CD4-positive, alpha-beta T cell (primary cell): ENCODE data around the gene CXXC1. TPM values are rescaled to one million over a fixed set of nuclear protein-coding genes. Genes with fewer than 3 reads are reported as not detected.

ENCODE experiments used
- ATAC-seq: fragments of 200-7000 bp; cut with Tn5 transposase; one replicate; pipeline ENCODE4 v1.10.0; 2022; ENCODE audit warnings: mild to moderate bottlenecking; ENCODE audit not compliant: poor library complexity
- CTCF ChIA-PET: fragments of 350-600 bp; sonication (Branson Sonifier 250); formaldehyde crosslinking; loops from one replicate; lab custom pipeline; 2021; ENCODE audit warnings: antibody characterized with exemption, inconsistent platforms; lab: Charles Lee
- POLR2A ChIA-PET: fragments of 350-600 bp; sonication (Branson Sonifier 250); formaldehyde crosslinking; loops from one replicate; lab custom pipeline; 2021; ENCODE audit warnings: antibody characterized with exemption, inconsistent platforms; lab: Charles Lee
- DNase-seq, 14 experiments: peaks; one replicate each; pipeline ENCODE4 v3.0.0-alpha.2; 2013 to 2020; ENCODE audit warnings: mixed read lengths in 2 of 14
- H3K27ac ChIP-seq, 2 donors: one replicate each; pipeline versions ENCODE4 v1.5.1 to v1.7.0; 2013; ENCODE audit warnings: low read length in 2 of 2, low read depth in 1 of 2, mild to moderate bottlenecking in 1 of 2
- H3K27me3 ChIP-seq, 2 experiments: 1 replicate in 1 of 2; 2 replicates in 1 of 2; pipeline versions ENCODE4 v1.6.1 to v1.7.0; 2013; ENCODE audit warnings: low read length in 2 of 2, control low read depth in 1 of 2, mild to moderate bottlenecking in 1 of 2, moderate library complexity in 1 of 2; ENCODE audit not compliant: insufficient read depth in 2 of 2, control insufficient read depth in 1 of 2
- H3K36me3 ChIP-seq: one replicate; pipeline ENCODE4 v1.6.1; 2013; ENCODE audit warnings: low read length, control low read depth; ENCODE audit not compliant: insufficient read depth
- H3K4me1 ChIP-seq: one replicate; pipeline ENCODE4 v1.6.1; 2013; ENCODE audit warnings: low read length, control low read depth; ENCODE audit not compliant: insufficient read depth
- H3K4me3 ChIP-seq: one replicate; pipeline ENCODE4 v1.5.1; 2013; ENCODE audit warnings: mild to moderate bottlenecking, low read length, moderate library complexity
- H3K9me3 ChIP-seq, 2 experiments: 1 replicate in 1 of 2; 2 replicates in 1 of 2; pipeline versions ENCODE4 v1.6.1 to v1.7.0; 2013; ENCODE audit warnings: low read length in 2 of 2, mild to moderate bottlenecking in 2 of 2, control low read depth in 1 of 2, moderate library complexity in 1 of 2; ENCODE audit not compliant: control insufficient read depth in 1 of 2, insufficient read depth in 1 of 2
- H3K27ac Mint-ChIP-seq: one replicate; pipeline ENCODE4 v1.8.0; 2020; ENCODE audit warnings: mixed read lengths
- H3K27me3 Mint-ChIP-seq: one replicate; pipeline ENCODE4 v1.8.0; 2021; ENCODE audit warnings: mixed read lengths
- H3K36me3 Mint-ChIP-seq: one replicate; pipeline ENCODE4 v1.8.0; 2021; ENCODE audit warnings: low read depth, mixed read lengths
- H3K4me1 Mint-ChIP-seq: one replicate; pipeline ENCODE4 v1.8.0; 2021; ENCODE audit warnings: low read depth, mixed read lengths
- H3K4me3 Mint-ChIP-seq: one replicate; pipeline ENCODE4 v1.8.0; 2020; ENCODE audit warnings: mild to moderate bottlenecking, mixed read lengths
- H3K9me3 Mint-ChIP-seq: one replicate; pipeline ENCODE4 v1.8.0; 2020; ENCODE audit warnings: mixed read lengths
- CTCF ChIP-seq: fragments of 200-600 bp; IDR thresholded peaks from one replicate; pipeline ENCODE4 v1.8.0; 2022; ENCODE audit warnings: antibody characterized with exemption, mild to moderate bottlenecking
- intact Hi-C, 2 experiments: fragments of 100-400 bp; cut with DNase I in 1 of 2; cut with micrococcal nuclease in 1 of 2; formaldehyde crosslinking; loops; one replicate each; pipeline versions ENCODE4 v1.15.1 to v1.9.0; 2023 to 2025; cut with DNase I, micrococcal nuclease
- total RNA-seq, 174 experiments: library from RNA in 2 of 174; stranded (reverse) in 2 of 174; gene quantifications; one replicate each; pipeline ENCODE4 v1.2.3 and lab custom pipeline; 2021 to 2026

CXXC1 gene
- total RNA-seq, 2 experiments from 2014 or later: 120 to 128 TPM

- peak overlapping the region; percentile 72 to 93 for H3K27ac ChIP-seq
- ATAC-seq (no peak), DNase-seq (no peak)
- Mint-ChIP-seq H3K27me3 (no peaks in the 10 kb centered on the region), H3K4me3 (peak overlapping the region; percentile 96), H3K9me3 (no peaks in the 10 kb centered on the region), H3K36me3 (peaks cover 55% of the 10 kb centered on the region), H3K4me1 (peaks cover 27% of the 10 kb centered on the region), H3K27ac (peak overlapping the region; percentile 98)
- H3K9me3 ChIP-seq: peaks cover 0 to 5% of the 10 kb centered on the region in 2 experiments
- peaks cover 41% of the 10 kb centered on the region for H3K36me3 ChIP-seq
- POLR2A ChIA-PET: no interaction called here
- no peak for TF ChIP-seq CTCF
- intact Hi-C loops: loop anchor here (2.0 to 10.0 kb wide), 9 partner anchors 20 to 910 kb away; partner anchors contain the start of genes MEX3C (in 2 of the 2), ACAA2 (in 1 of the 2), C18orf32 (in 1 of the 2) and RPL17 (in 1 of the 2)
- CTCF ChIA-PET: no interaction called here
- H3K27me3 ChIP-seq: no peaks in the 10 kb centered on the region
- peak overlapping the region; percentile 85 for H3K4me3 ChIP-seq
- H3K4me1 ChIP-seq: peaks cover 28% of the 10 kb centered on the region
Measured at GRCh38 chr18:50287028-50287440, 458 bp downstream of the CXXC1 start.

- ATAC-seq (no peak), DNase-seq (peak in 3 of 14 experiments; percentile 42 to 54 (median 45))
- peak overlapping the region; percentile 96 for H3K4me3 Mint-ChIP-seq
- H3K27ac ChIP-seq: peak overlapping the region; percentile 72 to 93
- peak overlapping the region; percentile 85 for H3K4me3 ChIP-seq
- POLR2A ChIA-PET: no interaction called here
- H3K27ac Mint-ChIP-seq: peak overlapping the region; percentile 98
- H3K4me1 ChIP-seq: peaks cover 32% of the 10 kb centered on the region
- TF ChIP-seq CTCF: no peak
- H3K27me3 ChIP-seq: no peaks in the 10 kb centered on the region
- H3K27me3 Mint-ChIP-seq: no peaks in the 10 kb centered on the region
- peaks cover 41% of the 10 kb centered on the region for H3K36me3 ChIP-seq
- peaks cover 59% of the 10 kb centered on the region for H3K36me3 Mint-ChIP-seq
- CTCF ChIA-PET: no interaction called here
- intact Hi-C loops: loop anchor here (2.0 to 10.0 kb wide), 9 partner anchors 20 to 911 kb away; partner anchors contain the start of genes MEX3C (in 2 of the 2), ACAA2 (in 1 of the 2), C18orf32 (in 1 of the 2) and RPL17 (in 1 of the 2)
- peaks cover 30% of the 10 kb centered on the region for H3K4me1 Mint-ChIP-seq
- H3K9me3 ChIP-seq: peaks cover 0 to 5% of the 10 kb centered on the region in 2 experiments
- no peaks in the 10 kb centered on the region for H3K9me3 Mint-ChIP-seq
Measured at GRCh38 chr18:50286391-50287027, 983 bp downstream of the CXXC1 start.

GRCh38 chr18:50285631-50286321, 1.7 kb downstream of the CXXC1 start:
- Histone ChIP-seq H3K9me3 (peaks cover 0 to 5% of the 10 kb centered on the region in 2 experiments), H3K4me1 (peaks cover 34% of the 10 kb centered on the region), H3K4me3 (no peak overlapping the region), H3K36me3 (peaks cover 41% of the 10 kb centered on the region), H3K27ac (no peak overlapping the region), H3K27me3 (no peaks in the 10 kb centered on the region)
- H3K4me3 Mint-ChIP-seq: peak overlapping the region; percentile 96
- ChIA-PET POLR2A (interaction anchor here (1.5 kb wide), 1 partner anchor 22 kb away, joined by 3 read pairs; no protein-coding TSS in a partner anchor), CTCF (no interaction called here)
- peak overlapping the region; percentile 98 for H3K27ac Mint-ChIP-seq
- H3K27me3 Mint-ChIP-seq: no peaks in the 10 kb centered on the region
- no peak for TF ChIP-seq CTCF
- H3K4me1 Mint-ChIP-seq: peaks cover 38% of the 10 kb centered on the region
- ATAC-seq (no peak), DNase-seq (peak in 1 of 14 experiments; percentile 30)
- H3K36me3 Mint-ChIP-seq: peaks cover 66% of the 10 kb centered on the region
- H3K9me3 Mint-ChIP-seq: no peaks in the 10 kb centered on the region
- intact Hi-C loops: loop anchor here (2.0 to 10.0 kb wide), 9 partner anchors 21 to 912 kb away; partner anchors contain the start of genes MEX3C (in 2 of the 2), ACAA2 (in 1 of the 2), C18orf32 (in 1 of the 2) and RPL17 (in 1 of the 2)
